Suprapubic skin (tissue), 4 donors: ENCODE measurements around the gene SLC35A5. TPM values are rescaled to one million over a fixed set of nuclear protein-coding genes. Genes with fewer than 3 reads are reported as not detected.

Experiments
- DNase-seq, 2 donors: peaks; one replicate each; pipeline ENCODE4 v3.0.0-alpha.2; 2019; ENCODE audit warnings: low spot score in 2 of 2
- H3K27ac ChIP-seq: fragments of 200-600 bp; sonication (generic); one replicate; pipeline ENCODE4 v1.5.1; 2019
- H3K27me3 ChIP-seq: fragments of 200-600 bp; sonication (generic); one replicate; pipeline ENCODE4 v1.5.1; 2019
- H3K36me3 ChIP-seq: fragments of 200-600 bp; sonication (generic); one replicate; pipeline ENCODE4 v1.5.1; 2019
- H3K4me1 ChIP-seq: fragments of 200-600 bp; sonication (generic); one replicate; pipeline ENCODE4 v1.5.1; 2019
- H3K4me3 ChIP-seq: fragments of 200-600 bp; sonication (generic); one replicate; pipeline ENCODE4 v1.5.1; 2019; ENCODE audit warnings: mild to moderate bottlenecking
- H3K9me3 ChIP-seq: fragments of 200-600 bp; sonication (generic); one replicate; pipeline ENCODE4 v1.5.1; 2019
- EP300 ChIP-seq: sonication (generic); formaldehyde crosslinking; IDR thresholded peaks from one replicate; pipeline ENCODE4 v1.6.1; 2017; ENCODE audit warnings: antibody characterized with exemption
- POLR2A ChIP-seq, 2 donors: fragments of 450-650 bp; IDR thresholded peaks; one replicate each; pipeline ENCODE4 v1.6.1; 2017; ENCODE audit warnings: antibody characterized with exemption in 2 of 2, mild to moderate bottlenecking in 2 of 2, moderate library complexity in 2 of 2
- POLR2AphosphoS5 ChIP-seq, 3 donors: sonication (generic); formaldehyde crosslinking; IDR thresholded peaks; one replicate each; pipeline ENCODE4 v1.6.1; 2017; ENCODE audit warnings: antibody characterized with exemption in 3 of 3
- WGBS: methylation state at CpG from one replicate; pipeline ENCODE4 v1.1.5; 2018; 5-methylcytosine and 5-hydroxymethylcytosine counted together
- total RNA-seq, 4 donors: library from RNA; depleted of rRNA; stranded (reverse); fragments of >200 nt; gene quantifications; one replicate each; pipeline ENCODE4 v1.1.0, GENCODE V29; 2016
- TF ChIP-seq, protein P1 (sequence below), 2 donors: fragments of 200-600 bp in 1 of 2; fragments of 450-650 bp in 1 of 2; sonication (generic) in 1 of 2; IDR thresholded peaks; one replicate each; pipeline ENCODE4 v1.5.1; 2016 to 2019; ENCODE audit warnings: antibody characterized with exemption in 2 of 2, mild to moderate bottlenecking in 1 of 2, moderate library complexity in 1 of 2

SLC35A5 gene
- total RNA-seq, 4 donors from 2014 or later = 18.7 to 25.8 (median 24.1) TPM

DNA sequence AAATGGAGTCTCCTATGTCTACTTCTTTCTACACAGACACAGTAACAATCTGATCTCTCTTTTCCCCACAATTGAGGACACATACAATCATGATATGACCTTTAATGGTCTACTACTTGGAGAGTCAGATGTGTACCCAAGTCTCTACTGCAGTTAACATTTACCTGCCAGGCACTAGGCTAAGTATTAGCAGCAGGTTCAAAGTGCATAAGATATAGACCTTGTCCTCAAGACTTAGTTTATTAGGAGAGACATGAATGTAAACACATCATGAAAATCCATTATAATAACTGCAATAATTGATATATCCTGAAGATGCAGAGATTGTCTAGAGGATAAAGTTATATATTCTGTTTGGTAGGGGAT, 3.1 kb downstream of the SLC35A5 start:
- TF ChIP-seq EP300 (no peak), POLR2A (IDR thresholded peaks at IDR 0.05) (no peak), POLR2AphosphoS5 (IDR thresholded peaks at IDR 0.05) (no peak)
- TF ChIP-seq, protein P1, sequence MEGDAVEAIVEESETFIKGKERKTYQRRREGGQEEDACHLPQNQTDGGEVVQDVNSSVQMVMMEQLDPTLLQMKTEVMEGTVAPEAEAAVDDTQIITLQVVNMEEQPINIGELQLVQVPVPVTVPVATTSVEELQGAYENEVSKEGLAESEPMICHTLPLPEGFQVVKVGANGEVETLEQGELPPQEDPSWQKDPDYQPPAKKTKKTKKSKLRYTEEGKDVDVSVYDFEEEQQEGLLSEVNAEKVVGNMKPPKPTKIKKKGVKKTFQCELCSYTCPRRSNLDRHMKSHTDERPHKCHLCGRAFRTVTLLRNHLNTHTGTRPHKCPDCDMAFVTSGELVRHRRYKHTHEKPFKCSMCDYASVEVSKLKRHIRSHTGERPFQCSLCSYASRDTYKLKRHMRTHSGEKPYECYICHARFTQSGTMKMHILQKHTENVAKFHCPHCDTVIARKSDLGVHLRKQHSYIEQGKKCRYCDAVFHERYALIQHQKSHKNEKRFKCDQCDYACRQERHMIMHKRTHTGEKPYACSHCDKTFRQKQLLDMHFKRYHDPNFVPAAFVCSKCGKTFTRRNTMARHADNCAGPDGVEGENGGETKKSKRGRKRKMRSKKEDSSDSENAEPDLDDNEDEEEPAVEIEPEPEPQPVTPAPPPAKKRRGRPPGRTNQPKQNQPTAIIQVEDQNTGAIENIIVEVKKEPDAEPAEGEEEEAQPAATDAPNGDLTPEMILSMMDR (IDR thresholded peaks at IDR 0.05) = no peak
- no peaks in the 10 kb centered on the region for H3K27me3 ChIP-seq
- no peaks in the 10 kb centered on the region for H3K9me3 ChIP-seq
- no peak for DNase-seq
- H3K36me3 ChIP-seq = peaks cover 17% of the 10 kb centered on the region
- H3K27ac ChIP-seq = no peak overlapping the region
- peaks cover 24% of the 10 kb centered on the region for H3K4me1 ChIP-seq
- no peak overlapping the region for H3K4me3 ChIP-seq

DNA sequence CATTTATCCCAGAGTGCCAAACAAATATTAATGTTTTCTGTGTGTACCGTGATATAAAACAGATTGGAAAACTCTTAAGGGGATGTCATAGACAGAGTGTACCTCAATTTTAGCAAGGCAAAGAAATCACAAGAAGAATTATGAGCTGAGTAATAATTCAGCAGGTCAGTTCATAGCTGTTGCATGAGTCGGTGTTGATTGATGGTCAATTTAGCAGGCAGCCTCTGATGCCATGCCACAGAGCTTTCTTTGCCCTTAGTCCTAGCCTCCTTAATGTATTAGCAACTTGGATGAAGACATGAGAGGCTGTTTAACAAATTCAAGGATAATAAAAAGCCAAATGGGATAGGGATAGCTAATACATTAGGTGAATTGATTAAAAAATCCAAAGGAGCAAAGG, 6.8 kb downstream of the SLC35A5 start:
- Histone ChIP-seq H3K27me3 (no peaks in the 10 kb centered on the region), H3K27ac (no peak overlapping the region), H3K4me3 (no peak overlapping the region), H3K9me3 (no peaks in the 10 kb centered on the region), H3K4me1 (peaks cover 6% of the 10 kb centered on the region), H3K36me3 (peaks cover 40% of the 10 kb centered on the region)
- 83% methylated on average over 2 of the region's 2 CpGs for WGBS
- no peak for DNase-seq
- TF ChIP-seq POLR2AphosphoS5 (IDR thresholded peaks at IDR 0.05) (no peak), EP300 (no peak), POLR2A (IDR thresholded peaks at IDR 0.05) (no peak)
- TF ChIP-seq, protein P1 (IDR thresholded peaks at IDR 0.05) = no peak

DNA sequence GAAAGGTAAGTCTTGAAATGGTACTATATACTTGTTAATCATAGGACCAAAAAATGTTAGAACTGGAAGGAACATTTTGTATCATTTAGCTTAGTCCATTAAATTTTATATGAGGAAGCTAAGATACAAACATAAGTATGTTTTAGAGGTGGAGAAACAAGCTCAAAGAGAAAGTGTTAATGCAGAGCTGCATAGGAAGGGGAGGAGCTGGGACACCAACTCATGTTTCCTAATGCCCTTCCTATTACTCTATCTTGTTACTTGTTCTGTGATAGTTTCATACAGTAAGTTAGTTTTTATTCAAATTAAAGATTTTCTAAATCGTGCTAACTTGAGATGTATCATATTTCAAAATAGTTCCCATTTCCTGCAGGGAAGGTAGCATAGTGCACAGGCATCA, 7.4 kb downstream of the SLC35A5 start:
- no peak overlapping the region for H3K27ac ChIP-seq
- no peak for DNase-seq
- peaks cover 47% of the 10 kb centered on the region for H3K36me3 ChIP-seq
- TF ChIP-seq EP300 (no peak), POLR2A (IDR thresholded peaks at IDR 0.05) (no peak), POLR2AphosphoS5 (IDR thresholded peaks at IDR 0.05) (no peak)
- TF ChIP-seq, protein P1 (IDR thresholded peaks at IDR 0.05) = no peak
- peaks cover 4% of the 10 kb centered on the region for H3K4me1 ChIP-seq
- 24% methylated on average over 1 of the region's 1 CpG for WGBS
- no peaks in the 10 kb centered on the region for H3K9me3 ChIP-seq
- no peak overlapping the region for H3K4me3 ChIP-seq
- no peaks in the 10 kb centered on the region for H3K27me3 ChIP-seq

DNA sequence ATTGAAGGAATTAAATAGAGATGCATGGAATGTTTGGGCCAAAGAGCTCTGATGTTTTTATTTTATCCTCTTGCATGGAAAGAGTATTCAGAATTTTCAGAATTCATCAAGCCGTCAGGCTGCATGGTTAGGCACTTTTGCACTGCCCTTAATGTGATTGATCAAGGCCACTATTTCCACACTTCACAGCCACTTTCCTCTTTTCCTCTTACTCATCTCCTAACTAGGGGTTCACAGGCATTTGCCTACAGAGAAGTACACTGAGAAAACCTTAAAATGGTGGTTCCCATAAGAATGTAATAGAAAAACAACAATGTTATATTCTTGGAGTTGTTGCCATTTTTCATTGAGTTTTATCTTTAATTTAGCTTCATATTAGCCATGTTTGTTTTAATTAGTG, 10.9 kb downstream of the SLC35A5 start:
- 95% methylated on average over 1 of the region's 1 CpG for whole genome bisulfite sequencing
- Histone ChIP-seq H3K27ac (no peak overlapping the region), H3K4me3 (no peak overlapping the region), H3K36me3 (peaks cover 50% of the 10 kb centered on the region), H3K27me3 (no peaks in the 10 kb centered on the region), H3K9me3 (no peaks in the 10 kb centered on the region), H3K4me1 (peaks cover 4% of the 10 kb centered on the region)
- TF ChIP-seq EP300 = no peak
- DNase-seq = no peak

DNA sequence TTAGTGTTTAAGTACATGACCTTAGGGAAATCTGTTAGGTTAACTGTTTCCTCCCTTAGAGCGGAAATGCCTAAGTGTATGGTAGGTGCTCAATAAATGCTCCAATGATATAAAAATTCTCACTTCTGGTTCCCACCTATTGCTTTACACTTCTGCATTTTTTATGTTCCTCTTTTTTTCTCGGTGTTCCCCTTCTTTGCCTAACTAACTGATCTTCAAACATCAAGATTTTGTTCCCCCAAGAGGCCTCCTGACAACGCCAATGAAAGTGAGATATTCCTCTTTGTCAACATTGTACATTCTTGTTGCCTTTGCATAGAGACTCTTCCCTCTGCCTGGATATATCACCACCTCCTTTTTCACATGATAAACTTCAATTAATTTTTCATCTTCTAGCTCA, 17.4 kb downstream of the SLC35A5 start:
- H3K36me3 ChIP-seq = peaks cover 36% of the 10 kb centered on the region

More for the DNA sequence above, 17.4 kb downstream of the SLC35A5 start:
- Histone ChIP-seq H3K27ac (no peak overlapping the region), H3K4me3 (no peak overlapping the region), H3K9me3 (no peaks in the 10 kb centered on the region), H3K27me3 (no peaks in the 10 kb centered on the region), H3K4me1 (peaks cover 7% of the 10 kb centered on the region)
- no peak for DNase-seq
- TF ChIP-seq POLR2AphosphoS5 (IDR thresholded peaks at IDR 0.05) = no peak
- TF ChIP-seq, protein P1 (IDR thresholded peaks at IDR 0.05) = no peak
- no peak for TF ChIP-seq POLR2A (IDR thresholded peaks at IDR 0.05)
- TF ChIP-seq EP300 = no peak
- 89% methylated on average over 3 of the region's 3 CpGs for WGBS
